Caki2 (cell line): ENCODE measurements around the gene MPV17L2. TPM values are rescaled to one million over a fixed set of nuclear protein-coding genes. Genes with fewer than 3 reads are reported as not detected.

Source experiments
- DNase-seq: peaks from one replicate; pipeline ENCODE4 v3.0.0-alpha.2; 2015; ENCODE audit warnings: low read depth
- in situ Hi-C: cut with HindIII; loops from 2 replicates; pipeline ENCODE4 v1.10.0; 2016; ENCODE audit warnings: low sequenced_read_pairs, low pct_unique_long_range_greater_than_20kb, mixed read lengths
- total RNA-seq: library from RNA; depleted of rRNA; stranded (reverse); fragments of >200 nt; shearing (Covaris generic); gene quantifications from 2 replicates; pipeline ENCODE4 v1.2.3, GENCODE V29; 2014; ENCODE audit warnings: low replicate concordance; rRNA removed

Gene MPV17L2
- 10.3 and 22.3 TPM in 2 replicates for total RNA-seq

GRCh38 chr19:18192673-18193387 lies at the start of gene MPV17L2:
MPV17L2 (plus strand) TSS chr19:18193218; CDS start chr19:18193282, 64 bp downstream.
- DNase-seq: peak; percentile 100
- in situ Hi-C loops: no loop called here

GRCh38 chr19:18143902-18144301 lies 49.1 kb upstream of the MPV17L2 start:
- in situ Hi-C loops: no loop called here
- no peak for DNase-seq

GRCh38 chr19:18144361-18144760 lies 48.7 kb upstream of the MPV17L2 start:
- in situ Hi-C loops: no loop called here
- no peak for DNase-seq

- DNase-seq: no peak
- in situ Hi-C loops: no loop called here
Measured at GRCh38 chr19:18144906-18145305, 48.1 kb upstream of the MPV17L2 start.

- in situ Hi-C loops: no loop called here
- no peak for DNase-seq
Measured at GRCh38 chr19:18145391-18145999, 47.5 kb upstream of the MPV17L2 start.

GRCh38 chr19:18147396-18147795 lies 45.6 kb upstream of the MPV17L2 start:
- in situ Hi-C loops: no loop called here
- DNase-seq: no peak

GRCh38 chr19:18149596-18149975 lies 43.4 kb upstream of the MPV17L2 start:
- no peak for DNase-seq
- in situ Hi-C loops: no loop called here

GRCh38 chr19:18150776-18151624 lies 42.0 kb upstream of the MPV17L2 start:
- in situ Hi-C loops: no loop called here
- DNase-seq: no peak

- peak; percentile 97 for DNase-seq
- in situ Hi-C loops: no loop called here
Measured at GRCh38 chr19:18152442-18152816, 40.6 kb upstream of the MPV17L2 start.

GRCh38 chr19:18152817-18153555 lies 40.0 kb upstream of the MPV17L2 start, which contains the start of gene PIK3R2:
PIK3R2 (plus strand) TSS chr19:18153163; CDS start chr19:18155880, 2,717 bp downstream.
- peak; percentile 99 for DNase-seq
- in situ Hi-C loops: no loop called here

GRCh38 chr19:18153556-18154134 lies 39.4 kb upstream of the MPV17L2 start:
- no peak for DNase-seq
- in situ Hi-C loops: no loop called here

GRCh38 chr19:18155095-18156087 lies 37.6 kb upstream of the MPV17L2 start:
- no peak for DNase-seq
- in situ Hi-C loops: no loop called here

GRCh38 chr19:18156268-18156667 lies 36.8 kb upstream of the MPV17L2 start:
- no peak for DNase-seq
- in situ Hi-C loops: no loop called here

- in situ Hi-C loops: no loop called here
- DNase-seq: peak; percentile 67
Measured at GRCh38 chr19:18156841-18157464, 36.1 kb upstream of the MPV17L2 start.

- in situ Hi-C loops: no loop called here
- DNase-seq: no peak
Measured at GRCh38 chr19:18157465-18158063, 35.5 kb upstream of the MPV17L2 start.

GRCh38 chr19:18158467-18158866 lies 34.6 kb upstream of the MPV17L2 start:
- in situ Hi-C loops: no loop called here
- DNase-seq: no peak
